HL-60 (cell line): ENCODE results near the gene SLFN12.

Experiments used
- GABPA ChIP-seq: IDR thresholded peaks from 2 replicates; pipeline ENCODE4 v1.6.1; 2012; ENCODE audit warnings: low read depth
- POLR2AphosphoS5 ChIP-seq: IDR thresholded peaks from 2 replicates; pipeline ENCODE4 v1.6.1; 2012; ENCODE audit warnings: low read depth
- SPI1 ChIP-seq: IDR thresholded peaks from 2 replicates; pipeline ENCODE4 v1.6.1; 2012; ENCODE audit warnings: low read depth, mild to moderate bottlenecking, borderline replicate concordance
- TF ChIP-seq, protein P1 (sequence below): IDR thresholded peaks from one replicate; pipeline ENCODE4 v1.5.1; 2011; ENCODE audit warnings: low read length, control low read depth, inconsistent platforms; ENCODE audit not compliant: insufficient read depth
- TF ChIP-seq, protein P2 (sequence below): IDR thresholded peaks from 2 replicates; pipeline ENCODE4 v1.6.1; 2012; ENCODE audit warnings: low read depth; ENCODE audit not compliant: insufficient replicate concordance

DNA sequence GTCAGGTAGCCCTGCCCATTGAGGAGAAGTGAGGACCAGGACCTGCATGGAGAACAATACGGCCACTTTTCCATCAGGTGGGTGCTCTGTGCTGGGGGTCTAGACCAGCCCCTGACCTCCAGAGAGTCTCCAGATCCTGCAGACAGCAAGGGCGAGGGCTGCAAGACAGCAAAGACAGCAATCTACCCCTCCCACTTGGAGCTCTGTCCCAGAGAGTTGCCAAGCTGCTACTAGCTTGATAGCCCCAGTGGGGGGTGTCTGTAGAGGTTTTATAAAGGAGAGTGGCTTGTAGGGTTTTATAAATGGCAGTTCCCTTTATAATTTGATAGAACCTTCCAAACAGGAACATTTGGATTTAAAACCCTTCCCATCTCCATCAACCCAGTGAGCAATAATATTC, 42.1 kb downstream of the SLFN12 start:
- TF ChIP-seq, protein P1, sequence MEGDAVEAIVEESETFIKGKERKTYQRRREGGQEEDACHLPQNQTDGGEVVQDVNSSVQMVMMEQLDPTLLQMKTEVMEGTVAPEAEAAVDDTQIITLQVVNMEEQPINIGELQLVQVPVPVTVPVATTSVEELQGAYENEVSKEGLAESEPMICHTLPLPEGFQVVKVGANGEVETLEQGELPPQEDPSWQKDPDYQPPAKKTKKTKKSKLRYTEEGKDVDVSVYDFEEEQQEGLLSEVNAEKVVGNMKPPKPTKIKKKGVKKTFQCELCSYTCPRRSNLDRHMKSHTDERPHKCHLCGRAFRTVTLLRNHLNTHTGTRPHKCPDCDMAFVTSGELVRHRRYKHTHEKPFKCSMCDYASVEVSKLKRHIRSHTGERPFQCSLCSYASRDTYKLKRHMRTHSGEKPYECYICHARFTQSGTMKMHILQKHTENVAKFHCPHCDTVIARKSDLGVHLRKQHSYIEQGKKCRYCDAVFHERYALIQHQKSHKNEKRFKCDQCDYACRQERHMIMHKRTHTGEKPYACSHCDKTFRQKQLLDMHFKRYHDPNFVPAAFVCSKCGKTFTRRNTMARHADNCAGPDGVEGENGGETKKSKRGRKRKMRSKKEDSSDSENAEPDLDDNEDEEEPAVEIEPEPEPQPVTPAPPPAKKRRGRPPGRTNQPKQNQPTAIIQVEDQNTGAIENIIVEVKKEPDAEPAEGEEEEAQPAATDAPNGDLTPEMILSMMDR, result no peak
- TF ChIP-seq, protein P2, sequence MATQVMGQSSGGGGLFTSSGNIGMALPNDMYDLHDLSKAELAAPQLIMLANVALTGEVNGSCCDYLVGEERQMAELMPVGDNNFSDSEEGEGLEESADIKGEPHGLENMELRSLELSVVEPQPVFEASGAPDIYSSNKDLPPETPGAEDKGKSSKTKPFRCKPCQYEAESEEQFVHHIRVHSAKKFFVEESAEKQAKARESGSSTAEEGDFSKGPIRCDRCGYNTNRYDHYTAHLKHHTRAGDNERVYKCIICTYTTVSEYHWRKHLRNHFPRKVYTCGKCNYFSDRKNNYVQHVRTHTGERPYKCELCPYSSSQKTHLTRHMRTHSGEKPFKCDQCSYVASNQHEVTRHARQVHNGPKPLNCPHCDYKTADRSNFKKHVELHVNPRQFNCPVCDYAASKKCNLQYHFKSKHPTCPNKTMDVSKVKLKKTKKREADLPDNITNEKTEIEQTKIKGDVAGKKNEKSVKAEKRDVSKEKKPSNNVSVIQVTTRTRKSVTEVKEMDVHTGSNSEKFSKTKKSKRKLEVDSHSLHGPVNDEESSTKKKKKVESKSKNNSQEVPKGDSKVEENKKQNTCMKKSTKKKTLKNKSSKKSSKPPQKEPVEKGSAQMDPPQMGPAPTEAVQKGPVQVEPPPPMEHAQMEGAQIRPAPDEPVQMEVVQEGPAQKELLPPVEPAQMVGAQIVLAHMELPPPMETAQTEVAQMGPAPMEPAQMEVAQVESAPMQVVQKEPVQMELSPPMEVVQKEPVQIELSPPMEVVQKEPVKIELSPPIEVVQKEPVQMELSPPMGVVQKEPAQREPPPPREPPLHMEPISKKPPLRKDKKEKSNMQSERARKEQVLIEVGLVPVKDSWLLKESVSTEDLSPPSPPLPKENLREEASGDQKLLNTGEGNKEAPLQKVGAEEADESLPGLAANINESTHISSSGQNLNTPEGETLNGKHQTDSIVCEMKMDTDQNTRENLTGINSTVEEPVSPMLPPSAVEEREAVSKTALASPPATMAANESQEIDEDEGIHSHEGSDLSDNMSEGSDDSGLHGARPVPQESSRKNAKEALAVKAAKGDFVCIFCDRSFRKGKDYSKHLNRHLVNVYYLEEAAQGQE, result no peak
- TF ChIP-seq SPI1 (no peak), POLR2AphosphoS5 (no peak), GABPA (no peak)
